AG04449 (cell line): ENCODE data around the gene SYT5.

ENCODE experiments used
- CTCF ChIA-PET: fragments of 350-600 bp; formaldehyde crosslinking; extraction: SDS; loops from one replicate; lab custom pipeline; 2021; ENCODE audit warnings: antibody characterized with exemption; lab: Yijun Ruan, JAX
- POLR2A ChIA-PET: fragments of 400-600, 350-600 bp; formaldehyde crosslinking; extraction: SDS; loops from one replicate; lab custom pipeline; 2020; ENCODE audit warnings: antibody characterized with exemption, inconsistent platforms; lab: Yijun Ruan, JAX
- DNase-seq: peaks from one replicate; pipeline ENCODE4 v3.0.0-alpha.2; 2010; ENCODE audit warnings: low read depth, low spot score
- H3K4me3 ChIP-seq: 2 replicates; pipeline ENCODE4 v1.5.1; 2011; ENCODE audit warnings: low read depth, mild to moderate bottlenecking, control low read depth, low read length
- TF ChIP-seq, protein P1 (sequence below): IDR thresholded peaks from one replicate; pipeline ENCODE4 v1.5.1; 2011; ENCODE audit warnings: mild to moderate bottlenecking, moderate library complexity, low read length, control low read depth, inconsistent platforms; ENCODE audit not compliant: insufficient read depth; ENCODE audit errors: missing control alignments

The SYT5 gene

DNA sequence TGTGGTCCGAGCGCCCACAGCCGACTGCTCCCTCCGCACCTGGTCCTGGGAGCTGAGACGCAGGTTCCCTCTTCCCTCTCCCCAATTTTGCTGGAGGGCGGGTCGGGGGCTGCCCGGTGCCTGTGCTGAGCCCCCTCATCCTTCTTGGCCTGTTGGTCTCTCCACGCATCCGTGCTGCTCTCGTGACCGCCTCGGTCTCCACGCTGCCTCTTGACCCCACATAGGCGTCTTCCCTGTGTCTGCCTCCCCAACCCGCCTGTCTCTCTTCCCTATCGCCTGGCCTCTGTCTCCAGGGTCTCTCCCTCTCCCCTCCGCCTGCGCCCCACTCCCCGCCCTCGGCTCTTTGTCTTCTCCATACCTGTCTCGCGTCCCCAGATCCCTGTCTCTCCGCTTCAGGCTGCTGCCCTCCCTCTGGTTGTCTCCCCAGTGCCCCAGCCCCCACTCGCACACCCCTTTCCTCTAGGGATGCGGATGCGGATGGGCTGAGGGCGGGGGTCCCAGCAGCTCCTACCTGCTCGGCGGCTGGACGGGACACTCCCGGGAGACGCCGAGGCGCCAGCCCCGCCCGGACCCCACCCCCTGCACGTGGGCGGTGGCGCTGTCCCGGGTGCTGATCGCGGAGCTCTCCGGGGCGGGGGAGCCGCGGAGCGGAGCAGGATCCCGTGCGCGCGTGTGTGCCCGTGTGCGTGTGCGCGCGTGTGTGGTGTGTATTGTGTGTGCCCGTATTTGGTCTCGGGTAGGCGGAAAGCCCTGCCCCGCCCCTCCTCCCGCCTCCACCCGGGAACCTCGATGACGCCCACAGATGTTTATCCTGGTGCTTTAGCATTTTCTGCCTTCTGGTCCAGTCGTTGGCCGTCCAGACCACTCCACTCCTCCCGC is at the start of gene SYT5:
SYT5 (minus strand) TSS at position 684 of the 879 bp plus-strand sequence. CDS start 1,248 bp downstream, outside the sequence.
- ChIA-PET CTCF (interaction anchor here (0.6 kb wide), 1 partner anchor 91 kb away, joined by 3 read pairs; no protein-coding TSS in a partner anchor), POLR2A (interaction anchor here (0.6 kb wide), 1 partner anchor 227 kb away, joined by 3 read pairs; no protein-coding TSS in a partner anchor)
- TF ChIP-seq, protein P1, sequence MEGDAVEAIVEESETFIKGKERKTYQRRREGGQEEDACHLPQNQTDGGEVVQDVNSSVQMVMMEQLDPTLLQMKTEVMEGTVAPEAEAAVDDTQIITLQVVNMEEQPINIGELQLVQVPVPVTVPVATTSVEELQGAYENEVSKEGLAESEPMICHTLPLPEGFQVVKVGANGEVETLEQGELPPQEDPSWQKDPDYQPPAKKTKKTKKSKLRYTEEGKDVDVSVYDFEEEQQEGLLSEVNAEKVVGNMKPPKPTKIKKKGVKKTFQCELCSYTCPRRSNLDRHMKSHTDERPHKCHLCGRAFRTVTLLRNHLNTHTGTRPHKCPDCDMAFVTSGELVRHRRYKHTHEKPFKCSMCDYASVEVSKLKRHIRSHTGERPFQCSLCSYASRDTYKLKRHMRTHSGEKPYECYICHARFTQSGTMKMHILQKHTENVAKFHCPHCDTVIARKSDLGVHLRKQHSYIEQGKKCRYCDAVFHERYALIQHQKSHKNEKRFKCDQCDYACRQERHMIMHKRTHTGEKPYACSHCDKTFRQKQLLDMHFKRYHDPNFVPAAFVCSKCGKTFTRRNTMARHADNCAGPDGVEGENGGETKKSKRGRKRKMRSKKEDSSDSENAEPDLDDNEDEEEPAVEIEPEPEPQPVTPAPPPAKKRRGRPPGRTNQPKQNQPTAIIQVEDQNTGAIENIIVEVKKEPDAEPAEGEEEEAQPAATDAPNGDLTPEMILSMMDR: no peak
- DNase-seq: no peak
- H3K4me3 ChIP-seq: peak within 1 kb of the TSS; percentile 56

GRCh38 chr19:55229789-55230182 is 49.7 kb upstream of the SYT5 start:
- DNase-seq: no peak
- TF ChIP-seq, protein P1: no peak
- no peak overlapping the region for H3K4me3 ChIP-seq
- ChIA-PET POLR2A (no interaction called here), CTCF (no interaction called here)

GRCh38 chr19:55229145-55229788 is 49.2 kb upstream of the SYT5 start:
- TF ChIP-seq, protein P1: no peak
- CTCF ChIA-PET: no interaction called here
- H3K4me3 ChIP-seq: no peak overlapping the region
- POLR2A ChIA-PET: no interaction called here
- DNase-seq: no peak

DNA sequence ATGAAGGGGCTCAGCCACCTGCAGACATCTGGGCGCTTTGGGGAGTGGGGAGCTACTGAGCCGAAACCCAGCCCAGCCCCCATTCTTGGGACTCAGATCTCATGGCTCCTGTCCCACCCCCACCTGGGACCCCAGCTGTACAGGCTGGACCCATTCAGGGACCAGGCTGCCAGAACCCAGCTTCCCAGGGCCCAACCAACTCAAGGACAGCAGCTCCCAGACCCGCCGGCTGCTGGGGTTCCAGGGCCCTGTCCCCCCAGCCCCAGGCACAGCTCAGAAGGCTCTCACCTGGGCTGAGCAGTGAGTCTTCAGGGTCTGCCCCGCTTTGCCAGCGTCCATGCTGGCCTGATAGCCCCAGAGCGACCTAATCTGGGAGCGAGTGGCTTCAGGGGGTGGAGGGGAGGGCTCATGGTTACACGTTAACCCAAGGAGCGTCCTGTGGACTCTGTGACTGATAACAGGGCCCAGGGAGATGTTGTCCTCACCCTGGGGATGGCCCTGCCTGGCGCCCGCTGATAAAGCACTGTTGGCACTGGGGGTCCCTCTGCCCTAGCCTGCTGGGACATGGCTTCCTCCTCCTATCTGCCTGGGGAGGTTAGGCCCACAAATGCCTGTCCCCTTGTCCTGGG is 48.4 kb upstream of the SYT5 start, which contains the start of gene TMEM86B:
TMEM86B (minus strand) TSS at position 361 of the 629 bp plus-strand sequence; CDS start at position 339, 22 bp downstream.
- TF ChIP-seq, protein P1: no peak
- ChIA-PET CTCF (interaction anchor here (0.9 kb wide), 1 partner anchor 10 kb away, joined by 3 read pairs; no protein-coding TSS in a partner anchor), POLR2A (interaction anchor here (1.2 kb wide), 1 partner anchor 9 kb away, joined by 3 read pairs; no protein-coding TSS in a partner anchor)
- DNase-seq: no peak
- no peak within 1 kb of the TSS for H3K4me3 ChIP-seq

GRCh38 chr19:55228015-55228391 is 47.9 kb upstream of the SYT5 start:
- DNase-seq: no peak
- H3K4me3 ChIP-seq: no peak overlapping the region
- CTCF ChIA-PET: interaction anchor here (0.9 kb wide), 1 partner anchor 11 kb away, joined by 3 read pairs; no protein-coding TSS in a partner anchor
- TF ChIP-seq, protein P1: no peak
- POLR2A ChIA-PET: interaction anchor here (1.2 kb wide), 1 partner anchor 9 kb away, joined by 3 read pairs; no protein-coding TSS in a partner anchor
